IgD-negative memory B cell (primary cell): Measurements from ENCODE around the gene EDEM3. TPM values are rescaled to one million over a fixed set of nuclear protein-coding genes. Genes with fewer than 3 reads are reported as not detected.

ENCODE experiments used
- polyA plus RNA-seq: library from polyadenylated mRNA; unstranded; fragments of 300-500 nt; fragmentation: Illumina TruSeq; gene quantifications from one replicate; pipeline ENCODE4 v1.2.3, GENCODE V29; 2021

The EDEM3 gene
- polyA plus RNA-seq, 1 donor from 2014 or later = 7.9 TPM

Other genes with a start within 250 kb of the EDEM3 start
- 8.7 TPM for gene NIBAN1, start 219.7 kb upstream of the EDEM3 start, polyA plus RNA-seq